HG03103 (cell line): Measurements from ENCODE around the gene SCPEP1.
"Not testable (repeated sequence)": the region's sequence is repeated elsewhere in the genome, so short reads cannot be mapped to it uniquely, and the experiment has no call there.

ENCODE experiments used
- ATAC-seq: cut with Tn5 transposase; IDR thresholded peaks from one replicate; pipeline ENCODE4 v1.9.1; 2021; ENCODE audit warnings: low read depth; ENCODE audit not compliant: unreplicated experiment

Gene SCPEP1

DNA sequence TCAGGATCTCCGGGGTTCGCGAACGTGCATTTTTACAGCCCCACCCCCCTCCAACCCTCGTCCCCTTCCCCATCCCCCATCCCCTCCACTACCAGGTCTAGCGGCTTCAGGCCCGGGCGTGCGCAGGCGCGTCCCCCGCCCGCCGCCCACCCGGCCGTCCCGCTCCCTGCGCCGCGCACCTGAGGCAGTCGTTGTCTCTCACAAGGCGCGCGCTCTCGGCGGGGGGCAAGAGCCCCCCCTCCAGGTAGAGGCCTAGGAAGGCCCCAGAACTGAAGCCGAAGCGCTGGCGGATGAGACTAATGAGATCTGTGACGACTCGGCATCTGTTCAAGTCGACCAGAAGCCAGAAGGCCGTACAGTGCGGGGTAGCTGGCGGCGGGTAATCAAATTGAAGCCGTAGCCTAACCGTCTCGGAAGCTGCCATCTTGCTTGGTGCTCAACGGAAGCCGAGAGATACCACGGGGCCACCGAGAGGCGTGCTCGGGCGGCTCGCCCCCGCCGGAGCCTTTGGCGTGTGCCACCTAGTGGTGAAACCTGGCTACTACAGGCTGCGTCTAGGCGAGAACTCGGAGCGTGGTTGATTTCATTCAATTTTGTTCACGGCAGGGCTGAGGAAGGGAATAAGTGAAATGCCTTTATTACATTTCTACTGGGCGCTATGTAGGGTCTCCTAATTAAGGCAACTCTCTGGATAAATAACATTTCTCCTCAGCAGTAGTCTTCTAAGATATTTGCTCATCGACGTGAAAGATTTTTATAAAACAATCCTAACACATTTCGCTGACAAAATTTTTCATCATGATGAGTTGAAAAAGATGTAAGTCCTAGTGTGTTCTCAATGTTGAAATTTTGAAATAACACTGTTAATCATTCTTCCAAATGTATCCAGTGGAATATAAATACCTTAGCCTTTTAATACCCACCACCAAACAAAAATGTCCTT lies 17.1 kb upstream of the SCPEP1 start, which contains the start of gene COIL:
Gene COIL, minus strand, starts transcription at position 455 of the 943 bp plus-strand sequence. Its CDS starts 31 bp downstream, at position 424.
- ATAC-seq: peak; percentile 92

DNA sequence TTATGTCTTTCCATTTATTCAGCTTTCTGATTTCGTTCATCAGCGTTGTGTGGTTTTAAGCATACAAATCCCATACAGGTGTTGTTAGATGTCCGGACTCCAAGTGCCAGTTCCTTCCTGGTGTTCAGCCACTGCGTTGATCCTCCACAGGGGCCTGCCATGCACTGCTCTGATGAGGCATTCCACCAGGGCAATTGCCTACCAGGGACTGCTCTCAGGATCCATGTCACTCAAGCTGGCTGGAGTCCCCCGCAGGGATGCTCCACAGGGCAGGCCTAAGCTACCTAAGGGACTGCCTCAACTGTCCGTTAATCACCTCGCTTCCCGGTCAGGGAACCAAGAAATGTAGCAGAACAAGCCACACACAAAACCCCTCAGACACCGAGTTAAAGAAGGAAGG lies 12.7 kb upstream of the SCPEP1 start:
- ATAC-seq: not testable (repeated sequence)

DNA sequence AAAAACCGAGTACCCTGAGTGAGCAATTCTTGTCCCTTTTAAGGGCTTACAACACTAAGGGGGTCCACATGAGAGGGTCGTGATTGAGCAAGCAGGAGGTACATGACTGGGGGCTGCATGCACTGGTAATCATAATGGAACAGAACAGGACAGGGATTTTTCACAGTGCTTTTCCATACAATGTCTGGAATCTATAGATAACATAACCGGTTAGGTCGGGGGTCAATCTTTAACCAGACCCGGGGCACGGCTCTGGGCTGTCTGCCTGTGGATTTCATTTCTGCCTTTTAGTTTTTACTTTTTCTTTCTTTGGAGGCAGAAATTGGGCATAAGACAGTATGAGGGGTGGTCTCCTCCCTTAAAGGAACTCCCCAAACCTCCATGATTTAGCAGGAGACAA lies 12.2 kb upstream of the SCPEP1 start:
- not testable (repeated sequence) for ATAC-seq

GRCh38 chr17:56966338-56966737 lies 11.6 kb upstream of the SCPEP1 start:
- no peak for ATAC-seq

DNA sequence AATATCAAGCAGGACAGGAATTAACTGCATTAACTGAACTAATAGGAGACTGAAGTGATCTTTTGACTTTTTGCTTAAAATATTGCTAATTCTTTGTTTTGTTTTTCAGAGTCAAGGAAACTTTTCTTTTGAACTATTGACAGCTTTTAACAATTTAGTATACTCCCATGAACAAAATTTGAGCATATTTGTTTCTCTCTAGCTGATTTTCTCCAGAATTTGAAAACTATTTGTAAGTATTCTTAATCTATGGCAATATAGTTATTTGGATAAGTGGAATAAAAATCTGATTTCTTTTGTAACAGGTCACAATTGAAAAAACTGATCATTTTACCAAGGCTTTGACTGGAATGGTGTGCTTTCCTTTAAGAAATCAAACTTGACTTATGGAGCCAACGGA lies 7.0 kb upstream of the SCPEP1 start:
- no peak for ATAC-seq

GRCh38 chr17:56972111-56972730 lies 5.7 kb upstream of the SCPEP1 start:
- ATAC-seq: no peak

DNA sequence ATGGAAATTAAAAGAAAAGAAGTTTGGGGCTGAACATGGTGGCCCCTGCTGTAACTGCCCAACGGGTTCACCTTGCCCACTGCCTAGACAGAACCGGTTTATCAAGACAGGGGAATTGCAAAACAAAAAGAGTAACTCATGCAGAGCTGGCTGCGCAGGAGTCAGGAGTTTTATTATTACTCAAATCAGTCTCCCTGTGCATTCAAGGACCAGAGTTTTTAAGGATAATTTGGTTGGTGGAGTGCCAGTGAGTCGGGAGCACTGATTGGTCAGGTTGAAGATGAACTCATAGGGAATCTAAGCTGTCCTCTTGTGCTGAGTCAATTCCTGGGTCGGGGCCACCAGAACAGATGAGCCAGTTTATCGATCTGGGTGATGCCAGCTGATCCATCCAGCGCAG lies 4.4 kb upstream of the SCPEP1 start:
- ATAC-seq: no peak

- ATAC-seq: no peak
Measured at GRCh38 chr17:56974055-56974454, 3.9 kb upstream of the SCPEP1 start.

DNA sequence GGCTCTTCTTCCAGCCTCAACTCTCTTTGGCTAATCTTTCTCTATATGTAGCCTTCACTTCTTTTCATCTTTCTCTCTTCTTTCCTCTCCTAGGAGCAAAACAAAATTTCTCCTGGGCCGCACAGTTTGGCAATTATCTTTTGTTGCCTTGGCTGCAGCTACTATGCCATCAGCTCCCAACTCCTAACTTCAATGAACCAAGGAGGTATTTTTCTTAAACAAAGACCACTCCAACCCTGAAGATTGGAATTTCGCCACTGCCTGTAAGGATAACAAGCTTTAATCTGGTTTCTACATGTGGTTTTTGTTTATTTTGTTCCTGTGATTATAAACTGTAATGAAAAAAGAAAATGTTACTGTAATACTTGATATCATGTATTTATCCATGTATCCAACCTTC lies 2.3 kb upstream of the SCPEP1 start:
- ATAC-seq: no peak

- no peak for ATAC-seq
Measured at GRCh38 chr17:56976941-56977608, 856 bp upstream of the SCPEP1 start.

GRCh38 chr17:56978441-56979090 lies 635 bp downstream of the SCPEP1 start:
- peak; percentile 23 for ATAC-seq

- no peak for ATAC-seq
Measured at GRCh38 chr17:56979091-56979480, 1.2 kb downstream of the SCPEP1 start.

DNA sequence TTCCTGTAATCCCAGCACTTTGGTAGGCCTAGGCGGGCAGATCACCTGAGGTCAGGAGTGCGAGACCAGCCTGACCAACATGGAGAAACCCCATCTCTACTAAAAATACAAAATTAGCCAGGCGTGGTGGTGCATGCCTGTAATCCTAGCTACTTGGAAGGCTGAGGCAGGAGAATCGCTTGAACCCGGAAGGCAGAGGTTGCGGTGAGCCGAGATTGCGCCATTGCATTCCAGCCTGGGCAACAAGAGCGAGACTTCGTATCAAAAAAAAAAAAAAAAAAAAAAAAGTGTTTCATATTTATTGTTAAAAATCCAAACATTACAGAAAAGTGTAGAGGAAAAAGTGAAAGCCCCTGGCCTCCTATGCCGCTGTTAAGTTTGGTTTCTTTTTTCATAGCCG lies 2.6 kb downstream of the SCPEP1 start:
- not testable (repeated sequence) for ATAC-seq

DNA sequence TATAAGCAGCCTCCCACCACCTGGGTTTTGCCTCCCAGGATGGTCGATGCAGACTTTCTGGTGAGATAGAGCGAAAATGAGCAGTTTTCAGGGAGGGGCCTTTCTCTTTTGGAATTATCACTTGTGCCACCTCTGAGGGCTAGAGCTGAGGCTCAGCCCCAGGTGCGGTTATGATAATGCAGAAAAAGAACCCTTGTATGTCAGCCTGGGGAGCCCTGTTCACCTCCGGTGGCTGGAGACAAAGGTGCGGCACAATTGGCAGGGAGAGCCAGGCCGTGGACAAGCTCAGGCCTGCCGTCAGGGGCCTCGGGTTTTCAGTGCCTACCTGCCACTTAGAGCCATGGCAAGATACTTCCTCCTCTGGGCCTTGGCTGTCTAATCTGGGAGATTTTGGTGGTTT lies 4.4 kb downstream of the SCPEP1 start:
- no peak for ATAC-seq

- ATAC-seq: no peak
Measured at GRCh38 chr17:56983366-56983765, 5.4 kb downstream of the SCPEP1 start.

GRCh38 chr17:56985371-56986162 lies 7.6 kb downstream of the SCPEP1 start:
- ATAC-seq: no peak

DNA sequence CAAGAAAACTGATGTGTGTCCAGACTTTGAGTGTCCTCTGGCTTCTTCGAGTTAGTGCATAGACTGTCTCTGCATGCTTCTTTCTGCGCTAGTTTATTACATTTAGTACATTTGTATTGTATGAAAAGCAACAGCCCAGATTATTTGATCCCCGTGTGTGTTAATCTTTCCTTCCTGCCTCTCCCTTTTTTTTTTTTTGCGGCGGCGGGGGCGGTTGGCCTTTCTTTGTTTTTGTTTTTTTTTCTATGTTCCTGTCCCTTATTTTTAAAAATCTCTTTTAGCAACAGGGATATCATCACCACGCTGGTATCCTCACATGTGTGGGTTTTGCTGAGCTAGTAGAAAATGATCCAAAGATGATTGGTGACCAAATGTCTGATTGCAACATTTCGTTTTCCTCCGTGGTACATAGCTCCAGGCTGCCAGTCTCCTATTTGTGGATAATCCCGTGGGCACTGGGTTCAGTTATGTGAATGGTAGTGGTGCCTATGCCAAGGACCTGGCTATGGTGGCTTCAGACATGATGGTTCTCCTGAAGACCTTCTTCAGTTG lies 9.4 kb downstream of the SCPEP1 start:
- no peak for ATAC-seq

DNA sequence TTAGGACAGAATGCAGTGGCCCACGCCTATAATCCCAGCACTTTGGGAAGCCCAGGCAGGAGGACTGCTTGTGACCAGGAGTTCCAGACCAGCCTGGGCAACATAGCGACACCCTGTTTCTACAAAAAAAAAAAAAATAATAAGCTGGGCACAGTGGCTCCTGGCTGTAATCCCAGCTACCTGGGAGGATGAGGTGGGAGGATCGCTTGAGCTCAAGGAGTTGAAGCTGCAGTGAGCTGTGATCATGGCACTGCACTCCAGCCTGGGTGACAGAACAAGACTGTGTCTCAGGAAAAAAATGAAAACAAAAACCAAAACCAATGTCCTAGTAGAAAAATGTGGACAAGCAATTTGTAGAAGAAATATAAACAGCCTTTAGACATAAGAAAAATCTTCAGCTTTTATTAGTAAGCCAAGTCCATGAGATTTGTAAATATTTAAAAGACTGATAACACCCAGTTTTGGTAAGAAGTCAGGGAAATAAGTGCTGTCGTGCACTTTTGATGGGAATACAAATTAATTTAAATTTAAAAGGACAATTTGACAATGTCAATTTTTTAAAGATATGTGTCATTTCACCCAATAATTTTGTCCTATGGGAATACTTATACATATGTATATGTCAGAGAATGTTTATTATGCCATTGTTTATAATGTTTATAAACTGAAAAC lies 11.1 kb downstream of the SCPEP1 start:
- no peak for ATAC-seq

DNA sequence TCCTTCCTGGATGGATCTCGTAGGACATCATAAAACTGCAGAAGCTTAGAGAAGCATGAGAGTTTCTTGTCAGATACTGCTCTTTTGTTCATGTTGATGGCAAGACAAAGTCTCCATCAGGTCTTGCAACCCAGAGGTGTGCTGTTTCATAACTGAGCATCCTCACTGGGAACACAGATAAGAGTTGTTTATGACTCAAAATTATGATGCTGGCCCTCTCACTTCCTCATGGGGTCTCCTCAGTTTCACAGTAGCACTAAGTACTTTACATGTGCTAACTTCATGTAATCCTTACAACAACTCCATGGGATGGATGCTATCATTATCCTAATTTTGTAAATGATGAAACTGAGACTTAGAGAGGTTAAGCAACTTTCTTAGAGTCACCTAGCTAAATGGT lies 14.4 kb downstream of the SCPEP1 start:
- ATAC-seq: no peak
